ENCODE data around the gene BICDL1. TPM values are rescaled to one million over a fixed set of nuclear protein-coding genes. Genes with fewer than 3 reads are reported as not detected.

The BICDL1 gene, protein sequence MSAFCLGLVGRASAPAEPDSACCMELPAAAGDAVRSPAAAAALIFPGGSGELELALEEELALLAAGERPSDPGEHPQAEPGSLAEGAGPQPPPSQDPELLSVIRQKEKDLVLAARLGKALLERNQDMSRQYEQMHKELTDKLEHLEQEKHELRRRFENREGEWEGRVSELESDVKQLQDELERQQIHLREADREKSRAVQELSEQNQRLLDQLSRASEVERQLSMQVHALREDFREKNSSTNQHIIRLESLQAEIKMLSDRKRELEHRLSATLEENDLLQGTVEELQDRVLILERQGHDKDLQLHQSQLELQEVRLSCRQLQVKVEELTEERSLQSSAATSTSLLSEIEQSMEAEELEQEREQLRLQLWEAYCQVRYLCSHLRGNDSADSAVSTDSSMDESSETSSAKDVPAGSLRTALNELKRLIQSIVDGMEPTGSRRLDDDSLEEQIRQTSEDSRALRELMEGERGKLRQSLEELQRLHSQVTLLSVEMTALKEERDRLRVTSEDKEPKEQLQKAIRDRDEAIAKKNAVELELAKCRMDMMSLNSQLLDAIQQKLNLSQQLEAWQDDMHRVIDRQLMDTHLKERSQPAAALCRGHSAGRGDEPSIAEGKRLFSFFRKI
- 2.7 to 4.8 TPM (median 4.3 TPM) in 5 replicates for total RNA-seq (2022; extraction: Qiagen RNA extraction)

DNA sequence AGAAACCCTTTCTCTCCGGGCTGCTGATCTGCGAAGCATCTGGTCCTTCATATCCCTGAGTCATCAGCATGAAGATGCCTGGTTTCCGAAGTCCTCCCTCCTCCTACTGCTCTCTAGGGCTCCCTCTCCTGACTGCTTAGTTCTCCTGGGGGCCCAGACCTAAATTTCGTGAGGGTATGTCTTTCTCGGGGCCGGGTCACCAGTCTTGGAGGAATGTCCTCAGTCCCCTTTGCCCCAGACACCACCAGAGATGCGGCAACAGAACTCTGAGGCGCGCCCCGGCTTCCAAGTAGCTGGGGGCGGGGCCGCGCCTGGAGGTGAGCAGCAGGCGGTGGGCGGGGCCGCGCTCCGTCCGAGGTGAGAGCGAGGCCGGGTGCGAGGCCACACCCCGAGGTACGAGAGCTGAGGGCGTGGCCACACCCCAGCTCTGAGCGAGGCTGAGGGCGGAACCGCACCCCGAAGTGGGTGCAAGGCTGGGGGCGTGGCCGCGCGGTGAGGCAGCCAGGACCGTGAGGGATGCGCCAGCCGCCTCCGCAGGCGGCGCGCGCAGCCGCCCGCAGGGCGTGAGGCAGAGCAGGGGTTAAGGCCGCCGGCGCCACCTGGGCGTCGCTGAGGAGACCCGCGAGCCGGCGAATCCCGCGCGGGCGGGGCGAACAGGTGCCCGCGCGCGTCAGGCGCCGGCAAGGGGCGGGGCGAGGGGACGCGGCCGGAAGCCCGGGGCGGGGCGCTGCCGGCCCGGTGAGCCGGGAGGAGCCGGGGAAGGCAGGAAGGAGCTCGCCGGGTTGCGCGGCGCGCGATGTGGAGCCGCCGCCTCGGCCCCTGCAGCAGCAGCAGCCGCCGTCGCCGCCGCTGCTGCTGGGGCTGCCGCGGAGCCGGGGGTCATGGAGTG lies at the start of gene BICDL1:
TSS of gene BICDL1 (plus strand) at position 765 of the 889 bp plus-strand sequence. CDS start 633 bp downstream, outside the sequence.

DNA sequence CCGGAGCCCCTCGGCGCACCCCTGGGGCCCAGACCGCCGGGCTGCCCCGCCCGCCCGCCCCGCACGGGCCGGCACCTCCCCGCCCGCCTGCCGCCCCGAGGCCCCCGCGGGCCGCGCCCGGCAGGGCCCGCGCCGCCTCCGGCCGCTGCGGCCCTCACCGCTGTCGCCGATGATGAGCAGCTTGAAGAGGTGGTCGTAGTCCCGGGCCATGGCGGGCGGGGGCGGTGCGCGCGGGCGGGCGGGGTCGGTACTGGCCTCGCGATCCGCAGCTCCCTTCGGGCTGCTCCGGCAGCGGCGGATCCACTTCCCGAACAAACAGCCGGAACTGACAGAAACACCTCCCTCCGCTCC lies 127.4 kb downstream of the BICDL1 start, which contains the start of gene RAB35:
TSS of gene RAB35 (minus strand) at position 313 of the 351 bp plus-strand sequence. CDS start at position 210, 103 bp downstream.

Other genes starting within 250 kb of the BICDL1 start
- 10.1 to 14.6 TPM (median 12.3 TPM) in 5 replicates for gene CIT, start 111.9 kb upstream of the BICDL1 start, total RNA-seq (2022; extraction: Qiagen RNA extraction)
- gene RAB35, start 127.5 kb downstream of the BICDL1 start, total RNA-seq (2022; extraction: Qiagen RNA extraction) = 65.9 to 76.8 TPM (median 75.5 TPM) in 5 replicates
- 53.0 to 63.7 TPM (median 59.3 TPM) in 5 replicates for gene GCN1, start 205.5 kb downstream of the BICDL1 start, total RNA-seq (2022; extraction: Qiagen RNA extraction)
- 3,500 to 3,597 TPM (median 3,574 TPM) in 5 replicates for gene RPLP0, start 211.9 kb downstream of the BICDL1 start, total RNA-seq (2022; extraction: Qiagen RNA extraction)

Measured in A549 treated with CORT108297 at 1 μM for 4 hours (cell line).